Vagina (tissue), 2 donors: Measurements from ENCODE around the gene ECEL1. TPM values are rescaled to one million over a fixed set of nuclear protein-coding genes. Genes with fewer than 3 reads are reported as not detected.
"Not testable (repeated sequence)": the region's sequence is repeated elsewhere in the genome, so short reads cannot be mapped to it uniquely, and the experiment has no call there.

Experiments
- DNase-seq, 2 donors: peaks; one replicate each; pipeline ENCODE4 v3.0.0-alpha.2; 2017; ENCODE audit errors: extremely low spot score in 2 of 2
- H3K27ac ChIP-seq: fragments of 200-600 bp; sonication (generic); one replicate; pipeline ENCODE4 v1.5.1; 2019
- H3K27me3 ChIP-seq: fragments of 200-600 bp; sonication (generic); one replicate; pipeline ENCODE4 v1.5.1; 2019
- H3K36me3 ChIP-seq, 2 donors: fragments of 200-600 bp; sonication (generic); one replicate each; pipeline ENCODE4 v1.5.1; 2017 to 2019
- H3K4me1 ChIP-seq: fragments of 200-600 bp; sonication (generic); one replicate; pipeline ENCODE4 v1.5.1; 2019
- H3K4me3 ChIP-seq, 2 donors: fragments of 200-600 bp; sonication (generic); 1 replicate in 1 of 2; 2 replicates in 1 of 2; pipeline ENCODE4 v1.5.1; 2016 to 2019
- H3K9me3 ChIP-seq: fragments of 200-600 bp; sonication (generic); one replicate; pipeline ENCODE4 v1.5.1; 2019
- POLR2A ChIP-seq, 2 donors: fragments of 450-650 bp; IDR thresholded peaks; one replicate each; pipeline ENCODE4 v1.6.1; 2017; ENCODE audit warnings: antibody characterized with exemption in 2 of 2, mild to moderate bottlenecking in 2 of 2, moderate library complexity in 2 of 2
- POLR2AphosphoS5 ChIP-seq, 2 donors: sonication (generic); formaldehyde crosslinking; IDR thresholded peaks; one replicate each; pipeline ENCODE4 v1.9.0; 2017; ENCODE audit warnings: antibody characterized with exemption in 2 of 2, mild to moderate bottlenecking in 2 of 2, low read depth in 1 of 2; ENCODE audit not compliant: insufficient read depth in 1 of 2
- intact Hi-C: fragments of 100-400 bp; cut with DNase I; formaldehyde crosslinking; loops from one replicate; pipeline ENCODE4 v1.15.1; 2023
- total RNA-seq: library from RNA; depleted of rRNA; stranded (reverse); fragments of >200 nt; gene quantifications from one replicate; pipeline ENCODE4 v1.2.3, GENCODE V29; 2016
- TF ChIP-seq, protein P1 (sequence below), 3 experiments: fragments of 450-650 bp in 2 of 3; fragments of 200-600 bp in 1 of 3; sonication (generic) in 1 of 3; IDR thresholded peaks; one replicate each; pipeline ENCODE4 v1.5.1; 2017 to 2019; ENCODE audit warnings: antibody characterized with exemption in 3 of 3, mild to moderate bottlenecking in 2 of 3, moderate library complexity in 2 of 3

Gene ECEL1
- total RNA-seq, 1 donor from 2014 or later = not detected

DNA sequence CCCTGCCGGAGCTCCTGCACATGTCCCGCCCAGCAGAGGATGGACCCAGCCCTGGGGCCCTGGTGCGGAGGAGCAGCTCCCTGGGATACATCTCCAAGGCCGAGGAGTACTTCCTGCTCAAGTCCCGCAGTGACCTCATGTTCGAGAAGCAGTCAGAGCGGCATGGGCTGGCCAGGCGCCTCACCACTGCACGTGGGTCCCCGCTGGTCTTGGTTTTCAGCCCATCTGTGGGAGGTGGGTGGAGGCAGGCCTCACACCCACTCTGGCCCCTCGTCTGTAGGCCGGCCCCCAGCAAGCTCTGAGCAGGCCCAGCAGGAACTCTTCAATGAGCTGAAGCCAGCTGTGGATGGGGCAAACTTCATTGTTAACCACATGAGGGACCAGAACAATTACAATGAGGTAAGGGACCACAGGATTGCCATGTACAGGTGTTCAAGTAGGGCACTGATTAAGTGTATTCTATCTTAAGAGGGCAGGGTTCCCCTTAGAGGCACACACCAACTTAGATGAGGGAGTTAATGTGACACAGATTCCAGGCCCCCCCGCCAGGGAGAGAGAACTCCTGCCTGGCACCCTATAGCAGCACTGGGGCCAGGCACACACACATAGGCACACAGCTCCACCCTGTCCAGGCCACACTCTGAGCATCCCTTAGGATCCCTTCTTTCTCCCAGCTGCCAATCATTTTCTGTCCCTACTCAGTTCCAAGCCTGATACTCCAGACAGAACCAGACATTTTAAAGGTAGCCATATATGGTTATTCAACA lies 46.5 kb upstream of the ECEL1 start:
- Histone ChIP-seq H3K4me3 (no peak overlapping the region), H3K27me3 (peaks cover 2% of the 10 kb centered on the region), H3K4me1 (no peaks in the 10 kb centered on the region), H3K9me3 (peaks cover 2% of the 10 kb centered on the region), H3K36me3 (no peaks in the 10 kb centered on the region), H3K27ac (no peak overlapping the region)
- TF ChIP-seq POLR2AphosphoS5 (IDR thresholded peaks at IDR 0.05; ENCODE audit: insufficient read depth in 1 of 2, low read depth in 1 of 2) = no peak
- no peak for TF ChIP-seq POLR2A (IDR thresholded peaks at IDR 0.05)
- TF ChIP-seq, protein P1, sequence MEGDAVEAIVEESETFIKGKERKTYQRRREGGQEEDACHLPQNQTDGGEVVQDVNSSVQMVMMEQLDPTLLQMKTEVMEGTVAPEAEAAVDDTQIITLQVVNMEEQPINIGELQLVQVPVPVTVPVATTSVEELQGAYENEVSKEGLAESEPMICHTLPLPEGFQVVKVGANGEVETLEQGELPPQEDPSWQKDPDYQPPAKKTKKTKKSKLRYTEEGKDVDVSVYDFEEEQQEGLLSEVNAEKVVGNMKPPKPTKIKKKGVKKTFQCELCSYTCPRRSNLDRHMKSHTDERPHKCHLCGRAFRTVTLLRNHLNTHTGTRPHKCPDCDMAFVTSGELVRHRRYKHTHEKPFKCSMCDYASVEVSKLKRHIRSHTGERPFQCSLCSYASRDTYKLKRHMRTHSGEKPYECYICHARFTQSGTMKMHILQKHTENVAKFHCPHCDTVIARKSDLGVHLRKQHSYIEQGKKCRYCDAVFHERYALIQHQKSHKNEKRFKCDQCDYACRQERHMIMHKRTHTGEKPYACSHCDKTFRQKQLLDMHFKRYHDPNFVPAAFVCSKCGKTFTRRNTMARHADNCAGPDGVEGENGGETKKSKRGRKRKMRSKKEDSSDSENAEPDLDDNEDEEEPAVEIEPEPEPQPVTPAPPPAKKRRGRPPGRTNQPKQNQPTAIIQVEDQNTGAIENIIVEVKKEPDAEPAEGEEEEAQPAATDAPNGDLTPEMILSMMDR (IDR thresholded peaks at IDR 0.05) = no peak
- intact Hi-C loops = no loop called here
- DNase-seq = no peak

DNA sequence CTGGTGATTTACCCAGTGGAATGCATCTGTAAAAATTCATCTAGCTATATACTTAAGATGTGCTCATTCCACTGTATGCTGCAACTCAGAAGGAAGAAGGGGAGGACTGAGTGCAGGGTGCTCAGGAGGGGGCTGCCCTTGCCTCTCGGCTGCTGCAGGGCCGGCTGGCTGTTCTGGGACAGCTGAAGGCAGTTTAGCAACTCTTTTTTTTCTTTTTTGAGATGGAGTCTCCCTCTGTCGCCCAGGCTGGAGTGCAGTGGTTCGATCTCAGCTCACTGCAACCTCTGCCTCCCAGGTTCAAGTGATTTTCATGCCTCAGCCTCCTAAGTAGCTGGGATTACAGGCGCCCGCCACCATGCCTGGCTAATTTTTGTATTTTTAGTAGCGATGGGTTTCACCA lies 45.2 kb upstream of the ECEL1 start:
- DNase-seq, H3K9me3 ChIP-seq, intact Hi-C loops, H3K4me3 ChIP-seq, H3K27ac ChIP-seq, H3K36me3 ChIP-seq, H3K4me1 ChIP-seq, H3K27me3 ChIP-seq: not testable (repeated sequence)

DNA sequence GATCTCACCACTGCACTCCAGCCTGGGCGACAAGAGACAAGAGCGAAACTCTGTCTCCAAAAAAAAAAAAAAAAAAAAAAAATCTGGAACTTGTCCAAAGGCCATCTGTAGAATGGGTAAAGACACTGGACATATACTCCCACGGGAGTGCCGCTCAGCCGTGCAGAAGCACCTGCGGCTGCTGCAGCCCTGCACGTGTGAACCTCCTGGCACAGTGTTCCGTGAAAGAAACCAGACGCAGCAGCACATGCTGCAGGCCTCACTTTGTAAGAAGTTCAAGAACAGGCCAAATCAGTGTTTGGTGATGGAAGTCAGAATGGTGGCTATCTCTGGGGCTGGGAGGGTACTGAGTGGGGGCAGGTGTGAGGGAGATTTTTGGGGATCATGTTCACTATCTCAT lies 44.8 kb upstream of the ECEL1 start:
- Histone ChIP-seq H3K4me3 (no peak overlapping the region), H3K36me3 (no peaks in the 10 kb centered on the region), H3K27me3 (no peaks in the 10 kb centered on the region), H3K27ac (no peak overlapping the region), H3K9me3 (peaks cover 2% of the 10 kb centered on the region), H3K4me1 (no peaks in the 10 kb centered on the region)
- TF ChIP-seq POLR2AphosphoS5 (IDR thresholded peaks at IDR 0.05; ENCODE audit: insufficient read depth in 1 of 2, low read depth in 1 of 2) = no peak
- no peak for TF ChIP-seq POLR2A (IDR thresholded peaks at IDR 0.05)
- TF ChIP-seq, protein P1 (IDR thresholded peaks at IDR 0.05) = no peak
- no peak for DNase-seq
- intact Hi-C loops = no loop called here

DNA sequence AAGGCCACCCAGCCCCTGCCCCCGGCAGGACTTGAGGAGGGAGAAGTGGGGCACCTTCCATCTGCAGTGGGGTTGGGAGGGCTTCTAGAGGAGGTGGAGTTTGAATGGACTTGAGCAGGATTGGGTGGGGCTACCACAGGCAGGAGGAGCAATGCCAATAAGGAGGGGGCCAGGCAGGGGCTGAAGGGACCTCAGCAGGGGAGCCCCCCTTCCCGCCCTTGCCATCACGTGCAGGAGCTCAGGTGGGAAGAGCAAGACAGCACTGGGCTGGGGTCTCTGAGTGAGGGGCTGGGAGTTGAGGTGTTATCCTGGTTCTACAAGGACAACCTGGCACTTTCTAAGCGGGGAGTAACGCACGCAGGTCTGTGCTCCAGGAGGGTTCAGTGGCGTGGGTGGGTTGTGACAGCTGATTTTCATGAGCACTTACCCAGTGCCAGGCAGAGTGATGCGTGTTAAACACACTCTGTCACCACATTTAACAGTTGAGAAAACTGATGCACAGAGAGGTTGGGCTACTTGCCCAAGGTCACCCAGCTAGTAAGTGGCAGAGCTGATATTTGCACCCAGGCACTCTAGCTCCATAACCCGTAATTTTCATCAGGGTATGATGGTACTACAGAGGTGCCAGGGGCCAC lies 43.1 kb upstream of the ECEL1 start:
- H3K4me3 ChIP-seq = no peak overlapping the region
- no peak overlapping the region for H3K27ac ChIP-seq
- intact Hi-C loops = no loop called here
- no peaks in the 10 kb centered on the region for H3K9me3 ChIP-seq
- no peak for DNase-seq
- no peaks in the 10 kb centered on the region for H3K4me1 ChIP-seq
- no peaks in the 10 kb centered on the region for H3K36me3 ChIP-seq
- TF ChIP-seq POLR2A (IDR thresholded peaks at IDR 0.05) (no peak), POLR2AphosphoS5 (IDR thresholded peaks at IDR 0.05; ENCODE audit: insufficient read depth in 1 of 2, low read depth in 1 of 2) (no peak)
- TF ChIP-seq, protein P1 (IDR thresholded peaks at IDR 0.05) = no peak
- no peaks in the 10 kb centered on the region for H3K27me3 ChIP-seq

DNA sequence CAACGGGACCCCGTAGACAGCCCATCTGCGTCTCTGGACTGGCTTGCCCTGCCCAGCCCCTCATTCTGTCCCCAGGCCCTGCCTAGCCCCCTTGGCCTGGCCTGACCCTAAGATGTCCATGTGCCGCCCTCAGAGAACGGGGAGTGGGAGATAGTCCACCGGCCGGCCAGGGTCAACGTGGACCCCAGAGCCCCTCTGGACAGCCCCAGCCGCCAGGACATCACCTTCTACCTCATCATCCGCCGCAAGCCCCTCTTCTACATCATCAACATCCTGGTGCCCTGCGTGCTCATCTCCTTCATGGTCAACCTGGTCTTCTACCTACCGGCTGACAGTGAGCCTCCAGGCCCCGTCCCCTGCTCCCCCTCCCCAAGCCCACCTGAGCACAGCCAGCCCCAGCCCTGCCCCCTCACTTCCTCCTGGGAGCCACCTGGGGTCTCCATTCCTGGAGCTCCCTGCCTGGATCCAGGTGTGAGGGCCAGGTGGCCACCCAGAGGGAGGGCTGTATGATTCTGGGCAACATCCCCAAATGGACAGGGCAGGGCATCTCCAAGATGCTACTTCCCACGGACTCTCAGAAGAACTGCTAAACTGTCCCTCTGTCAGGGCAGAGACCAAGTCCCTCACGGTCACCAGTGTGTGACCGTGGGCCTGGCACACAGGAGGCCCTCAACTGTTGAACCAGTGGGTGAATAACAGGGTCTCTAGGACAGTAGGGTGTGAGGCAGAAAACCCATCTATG lies 42.3 kb upstream of the ECEL1 start:
- H3K36me3 ChIP-seq = no peaks in the 10 kb centered on the region
- no peak overlapping the region for H3K4me3 ChIP-seq
- TF ChIP-seq, protein P1 (IDR thresholded peaks at IDR 0.05) = no peak
- TF ChIP-seq POLR2A (IDR thresholded peaks at IDR 0.05) (no peak), POLR2AphosphoS5 (IDR thresholded peaks at IDR 0.05; ENCODE audit: insufficient read depth in 1 of 2, low read depth in 1 of 2) (no peak)
- H3K9me3 ChIP-seq = no peaks in the 10 kb centered on the region
- no peak for DNase-seq
- no peaks in the 10 kb centered on the region for H3K4me1 ChIP-seq
- no peak overlapping the region for H3K27ac ChIP-seq
- no peaks in the 10 kb centered on the region for H3K27me3 ChIP-seq
- intact Hi-C loops = no loop called here
